IPS DF 4.7 (cell line): ENCODE data around the gene NUFIP2.
"Not testable (repeated sequence)": the region's sequence is repeated elsewhere in the genome, so short reads cannot be mapped to it uniquely, and the experiment has no call there.

Source experiments
- DNase-seq: peaks from one replicate; pipeline ENCODE4 v3.0.0-alpha.2; 2013; ENCODE audit warnings: low spot score; ENCODE audit errors: extremely low read depth

The NUFIP2 gene

GRCh38 chr17:29283496-29283895 is 10.5 kb downstream of the NUFIP2 start:
- DNase-seq, result no peak

- no peak for DNase-seq
These were observed 14.4 kb downstream of the NUFIP2 start for GRCh38 chr17:29279397-29280070.

DNA sequence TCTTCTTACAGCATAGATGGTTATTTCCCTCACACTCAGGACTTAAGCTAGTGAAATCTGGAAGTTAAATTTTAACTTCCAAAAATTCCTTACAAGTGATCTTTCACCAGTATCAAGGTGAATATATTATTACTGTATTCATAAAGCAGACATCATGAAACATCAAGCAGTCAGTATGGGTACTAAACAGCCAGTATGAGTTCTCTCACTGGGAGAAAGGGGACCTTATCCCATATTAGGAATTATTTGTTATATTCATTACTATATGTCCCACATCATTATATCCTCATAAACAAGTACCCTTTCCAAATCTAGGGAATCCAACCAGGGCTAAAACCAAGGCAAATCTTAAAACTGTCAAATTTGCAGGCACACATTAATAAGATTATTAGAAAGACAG is 15.3 kb downstream of the NUFIP2 start:
- no peak for DNase-seq

DNA sequence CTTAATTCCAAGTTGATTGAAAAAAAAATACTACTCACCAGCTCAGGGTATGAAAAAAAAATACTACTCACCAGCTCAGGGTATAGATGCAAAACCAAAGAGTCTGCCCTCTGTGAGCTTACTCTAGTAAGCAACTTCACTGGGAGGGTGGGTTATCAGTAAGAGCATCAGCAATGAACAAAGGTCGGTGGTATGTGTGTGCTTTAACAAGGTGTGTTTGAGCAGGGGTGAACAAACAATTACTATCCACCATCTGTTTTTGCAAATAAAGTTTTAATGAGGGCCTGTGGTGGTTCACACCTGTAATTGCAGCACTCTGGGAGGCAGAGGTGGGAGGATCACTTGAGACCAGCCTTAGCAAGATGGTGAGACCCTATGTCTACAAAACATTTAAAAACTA is 20.0 kb downstream of the NUFIP2 start:
- DNase-seq, result no peak

- not testable (repeated sequence) for DNase-seq
These were observed 22.0 kb downstream of the NUFIP2 start for GRCh38 chr17:29271980-29272379.

DNA sequence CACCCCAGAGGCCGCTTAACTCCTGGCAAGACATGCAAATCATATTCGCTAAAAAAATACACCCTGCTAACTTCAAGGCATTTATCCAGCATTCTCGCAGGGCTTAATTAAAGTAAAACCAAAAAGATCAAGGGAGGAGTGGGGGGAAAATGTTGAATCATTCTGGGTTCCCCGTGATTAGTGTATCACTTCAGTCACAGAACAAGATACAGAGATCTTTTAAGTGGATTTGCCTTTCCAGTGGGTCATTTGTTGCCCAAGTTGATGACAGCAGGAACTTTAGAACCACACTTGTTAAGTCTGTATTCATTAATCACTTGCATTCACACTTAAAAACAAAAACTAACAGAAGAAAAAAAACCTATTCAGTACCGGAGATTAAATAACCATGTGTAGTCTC is 30.0 kb downstream of the NUFIP2 start:
- DNase-seq, result no peak

- no peak for DNase-seq
These were observed 36.2 kb downstream of the NUFIP2 start for GRCh38 chr17:29257756-29258155.

GRCh38 chr17:29256735-29257466 is 37.0 kb downstream of the NUFIP2 start:
- DNase-seq, result no peak

DNA sequence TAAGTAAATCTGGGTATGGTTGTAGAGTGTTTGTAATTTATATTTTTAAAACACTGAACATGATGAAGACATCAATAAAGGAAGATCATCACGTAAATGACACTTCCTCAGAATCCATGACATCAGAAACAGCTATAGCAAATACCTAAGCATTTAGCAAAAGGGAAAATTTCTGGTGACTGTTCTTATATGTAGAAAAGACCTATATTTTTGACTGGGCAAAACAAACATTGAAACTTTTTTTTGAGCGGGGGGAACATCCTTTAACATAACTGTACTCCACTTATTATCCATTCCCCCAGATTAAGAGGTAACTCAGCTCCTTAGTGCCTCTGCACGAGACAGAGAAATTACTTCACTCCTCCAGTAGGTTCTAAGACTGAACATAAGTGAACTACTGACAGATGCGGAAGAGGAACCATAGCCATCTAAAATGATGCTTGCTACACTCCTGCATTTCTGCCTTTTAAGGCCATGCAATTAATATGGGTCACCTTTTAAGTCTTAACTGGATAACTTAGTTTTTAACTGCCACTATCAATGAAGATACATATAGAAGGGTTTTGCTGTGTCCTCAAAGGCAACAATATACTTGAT is 37.9 kb downstream of the NUFIP2 start:
- no peak for DNase-seq

- DNase-seq, result no peak
These were observed 40.9 kb downstream of the NUFIP2 start for GRCh38 chr17:29253037-29253436.

GRCh38 chr17:29252101-29252791 is 41.7 kb downstream of the NUFIP2 start:
- DNase-seq, result no peak

- no peak for DNase-seq
These were observed 42.8 kb downstream of the NUFIP2 start for GRCh38 chr17:29251184-29251583.

DNA sequence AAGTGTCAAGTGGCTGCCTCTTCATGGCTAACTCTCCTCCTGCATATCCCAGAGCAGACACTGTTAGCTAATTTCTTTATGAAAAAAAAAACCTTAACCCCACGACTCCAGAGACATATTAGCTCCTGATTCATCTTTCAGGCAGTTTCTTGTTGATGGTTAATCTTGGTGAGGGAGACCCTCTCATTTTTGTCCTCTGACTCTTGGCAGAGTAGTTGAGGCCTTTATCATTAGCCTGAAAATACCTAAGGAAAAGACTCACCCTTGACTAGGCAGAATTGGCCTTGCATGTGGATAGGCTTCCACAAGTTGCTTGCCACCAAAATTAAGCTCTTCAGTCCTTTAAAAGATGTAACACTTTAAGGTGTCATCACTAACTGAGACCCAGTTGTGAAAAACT is 43.3 kb downstream of the NUFIP2 start:
- DNase-seq, result no peak

DNA sequence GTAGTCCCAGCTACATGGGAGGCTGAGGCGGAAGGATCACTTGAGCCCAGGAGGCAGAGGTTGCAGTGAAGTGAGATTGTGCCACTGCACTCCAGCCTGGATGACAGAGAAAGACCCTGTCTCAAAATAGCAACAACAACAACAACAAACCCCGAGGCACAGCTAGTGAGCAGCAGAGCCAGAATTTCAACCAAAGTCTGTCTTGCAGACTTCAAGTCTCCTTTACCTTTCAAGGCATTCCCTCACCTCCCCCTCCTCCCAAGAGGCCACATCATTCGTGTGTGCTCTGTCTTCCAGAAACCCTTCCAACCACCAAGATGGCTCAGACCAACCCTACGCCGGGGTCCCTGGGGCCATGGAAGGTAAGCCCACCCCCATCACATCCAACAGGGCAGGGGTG is 45.1 kb downstream of the NUFIP2 start:
- DNase-seq, result no peak

DNA sequence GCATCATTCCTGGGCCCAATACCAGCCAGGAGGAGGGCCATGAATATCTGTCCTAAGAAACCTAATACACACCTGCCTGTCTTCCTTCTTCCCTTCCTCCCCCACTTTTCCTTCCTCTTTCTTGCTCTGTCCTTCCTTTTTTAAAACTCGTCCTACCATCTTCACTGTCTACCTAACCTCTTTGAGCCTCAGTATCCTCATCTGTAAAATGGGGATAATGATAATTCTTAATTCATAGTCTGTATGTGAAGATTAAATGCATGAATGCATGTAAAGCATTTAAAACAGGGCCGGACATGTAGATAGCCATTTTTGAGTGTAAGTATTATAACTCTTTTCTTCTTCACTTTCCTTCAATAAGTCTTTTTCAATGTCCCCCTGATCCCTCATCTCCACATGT is 46.7 kb downstream of the NUFIP2 start:
- DNase-seq, result no peak

DNA sequence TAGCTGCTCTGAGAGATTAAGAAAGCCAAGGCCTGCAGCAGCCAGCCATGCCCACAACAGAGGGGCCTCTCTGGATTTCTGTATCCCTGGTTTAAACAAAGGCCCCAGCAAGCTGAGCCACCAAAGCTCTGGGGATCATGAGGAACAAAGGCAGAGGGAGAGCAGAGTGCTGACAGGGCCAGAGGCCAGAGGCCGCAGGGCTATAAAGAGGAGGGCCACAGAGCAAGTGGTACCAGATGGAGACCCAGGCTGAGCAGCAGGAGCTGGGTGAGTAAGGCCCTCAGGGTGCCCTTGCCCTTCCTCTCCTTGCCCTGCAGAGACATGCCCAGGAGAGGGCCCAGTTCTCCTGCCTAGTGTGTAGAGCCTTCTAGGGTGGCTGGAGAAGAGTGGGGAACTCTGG is 47.3 kb downstream of the NUFIP2 start, which contains the start of gene CRYBA1:
Gene CRYBA1 (plus strand): TSS at position 232 of the 400 bp plus-strand sequence. CDS start 5 bp downstream, at position 237.
- no peak for DNase-seq

DNA sequence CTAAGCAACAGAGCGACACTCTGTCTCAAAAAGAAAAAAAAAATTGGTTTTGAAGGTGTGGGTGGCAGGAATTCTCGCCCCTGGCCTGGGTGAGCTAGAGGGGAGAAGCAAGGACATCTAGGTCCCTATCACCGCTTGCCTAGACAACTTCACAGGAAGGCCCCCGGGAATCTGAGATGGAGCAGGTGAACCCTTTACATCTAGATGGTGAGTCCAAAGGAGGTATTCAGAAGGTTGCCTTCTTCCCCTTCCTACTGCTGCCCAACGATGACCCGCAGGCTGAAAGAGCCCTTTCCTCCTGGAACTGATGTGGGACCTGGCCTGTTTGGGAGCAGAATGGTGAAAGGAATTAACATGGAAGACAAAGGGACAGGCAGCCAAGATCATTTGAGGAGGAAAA is 48.5 kb downstream of the NUFIP2 start:
- no peak for DNase-seq

DNA sequence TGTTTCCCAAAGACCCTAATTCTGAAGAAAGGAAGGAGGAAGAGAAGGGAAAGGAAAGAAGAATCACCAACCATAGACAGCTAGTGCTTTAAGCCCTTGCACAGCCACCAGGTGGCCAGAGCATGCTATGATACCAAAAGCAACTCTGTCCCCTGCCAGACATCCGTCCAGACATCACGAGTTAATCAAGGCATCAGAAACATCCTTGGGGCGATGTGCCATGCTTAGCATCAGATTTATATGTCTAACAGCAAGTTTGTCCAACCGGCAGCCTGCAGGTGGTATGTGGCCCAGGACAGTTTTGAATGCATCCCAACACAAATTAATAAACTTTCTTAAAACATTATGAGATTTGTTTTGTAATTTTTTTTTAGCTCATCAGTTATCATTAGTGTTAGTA is 50.2 kb downstream of the NUFIP2 start:
- DNase-seq, result peak; percentile 14

GRCh38 chr17:29242790-29243189 is 51.2 kb downstream of the NUFIP2 start:
- DNase-seq, result no peak

GRCh38 chr17:29242051-29242450 is 51.9 kb downstream of the NUFIP2 start:
- DNase-seq, result no peak

DNA sequence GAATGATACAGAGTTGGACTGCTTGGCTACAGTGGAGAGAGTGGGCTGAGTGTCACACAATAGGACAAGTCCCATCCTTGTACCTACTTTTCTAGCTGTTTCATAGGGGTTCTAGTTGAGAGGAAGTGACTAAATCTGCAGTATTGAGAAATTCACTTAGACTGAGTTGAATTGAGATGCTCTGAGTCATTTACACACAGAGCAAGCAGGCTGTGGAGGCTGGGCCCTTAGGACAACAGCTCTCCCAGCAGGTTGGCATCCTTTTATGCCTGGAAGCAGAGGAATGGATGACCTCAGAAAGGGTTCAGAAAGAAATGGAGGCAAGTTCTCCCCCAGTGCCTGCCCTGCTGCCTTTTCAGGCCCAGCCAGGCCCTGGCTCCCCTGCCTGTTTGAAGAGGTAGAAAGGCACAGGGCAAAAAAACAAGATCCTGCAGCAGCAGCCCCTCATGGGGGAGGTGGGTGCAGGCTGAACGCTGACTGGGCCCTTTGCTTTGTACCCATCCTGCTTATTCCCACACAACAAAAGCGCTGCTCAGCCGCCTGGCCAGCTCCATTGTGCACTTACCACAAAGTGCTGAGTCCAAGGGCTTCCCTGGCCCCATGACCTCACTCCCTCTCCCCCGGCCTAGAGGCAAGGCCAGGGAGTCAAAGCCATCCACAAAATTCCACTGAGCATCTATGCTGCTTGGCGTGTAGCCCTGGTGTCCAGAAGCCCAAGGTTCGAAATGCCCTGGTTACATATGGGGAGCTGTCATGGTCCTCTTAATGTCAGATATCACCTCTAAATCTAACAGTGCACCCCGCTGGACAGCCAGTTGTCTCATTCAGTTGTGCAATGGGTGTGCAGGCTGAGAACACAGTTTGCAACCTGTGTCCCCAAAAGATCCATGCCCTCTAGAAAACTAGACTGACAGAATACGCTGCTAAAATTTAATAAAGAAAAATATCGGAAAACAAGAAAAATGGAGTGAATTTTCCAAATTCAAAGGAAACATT is 52.7 kb downstream of the NUFIP2 start:
- peak; percentile 49 for DNase-seq
